ENCODE results near the gene DERA.

Gene DERA

DNA sequence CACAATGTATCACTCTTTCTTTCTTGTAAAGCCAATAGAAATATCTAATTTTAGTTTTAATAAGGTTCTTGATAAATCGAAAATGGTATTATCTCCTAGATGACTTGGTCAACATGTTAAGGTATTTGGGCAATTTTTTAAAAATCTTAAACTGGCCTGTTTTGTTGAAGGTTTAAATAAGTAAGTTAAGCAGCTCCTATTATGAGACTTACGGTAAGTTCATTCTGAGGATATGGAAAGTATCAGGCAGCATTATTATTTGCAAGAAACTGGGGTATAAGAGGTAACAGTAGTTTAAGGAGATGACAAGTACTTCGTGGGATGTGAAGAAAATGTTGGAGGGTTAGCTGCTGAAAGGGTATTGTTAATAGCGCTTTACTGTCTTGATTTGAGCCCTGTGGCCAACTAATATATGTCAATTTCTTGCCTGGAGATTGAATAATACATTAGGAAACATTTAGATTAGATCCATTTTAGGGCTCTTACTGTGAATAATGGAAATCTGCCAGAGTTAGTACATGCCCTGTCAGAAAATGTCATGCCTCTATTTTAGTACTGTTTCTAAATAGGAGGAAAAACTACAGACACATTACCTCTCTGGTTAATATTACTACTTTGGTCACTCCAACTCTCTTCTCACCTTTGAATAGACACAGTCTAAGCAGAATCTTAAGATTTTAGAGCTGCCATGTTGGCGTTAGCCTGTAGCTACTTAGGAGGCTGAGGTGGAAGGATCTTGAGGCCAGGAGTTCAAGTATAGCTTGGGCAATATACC is 23.9 kb upstream of the DERA start:
- H3K4me3 ChIP-seq (ENCODE audit: low read depth, low read length), result no peak overlapping the region
- DNase-seq (ENCODE audit: low read depth), result no peak
- TF ChIP-seq, protein P1, sequence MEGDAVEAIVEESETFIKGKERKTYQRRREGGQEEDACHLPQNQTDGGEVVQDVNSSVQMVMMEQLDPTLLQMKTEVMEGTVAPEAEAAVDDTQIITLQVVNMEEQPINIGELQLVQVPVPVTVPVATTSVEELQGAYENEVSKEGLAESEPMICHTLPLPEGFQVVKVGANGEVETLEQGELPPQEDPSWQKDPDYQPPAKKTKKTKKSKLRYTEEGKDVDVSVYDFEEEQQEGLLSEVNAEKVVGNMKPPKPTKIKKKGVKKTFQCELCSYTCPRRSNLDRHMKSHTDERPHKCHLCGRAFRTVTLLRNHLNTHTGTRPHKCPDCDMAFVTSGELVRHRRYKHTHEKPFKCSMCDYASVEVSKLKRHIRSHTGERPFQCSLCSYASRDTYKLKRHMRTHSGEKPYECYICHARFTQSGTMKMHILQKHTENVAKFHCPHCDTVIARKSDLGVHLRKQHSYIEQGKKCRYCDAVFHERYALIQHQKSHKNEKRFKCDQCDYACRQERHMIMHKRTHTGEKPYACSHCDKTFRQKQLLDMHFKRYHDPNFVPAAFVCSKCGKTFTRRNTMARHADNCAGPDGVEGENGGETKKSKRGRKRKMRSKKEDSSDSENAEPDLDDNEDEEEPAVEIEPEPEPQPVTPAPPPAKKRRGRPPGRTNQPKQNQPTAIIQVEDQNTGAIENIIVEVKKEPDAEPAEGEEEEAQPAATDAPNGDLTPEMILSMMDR (conservative IDR thresholded peaks at IDR 0.05; ENCODE audit: low read depth, low read length), result no peak

DNA sequence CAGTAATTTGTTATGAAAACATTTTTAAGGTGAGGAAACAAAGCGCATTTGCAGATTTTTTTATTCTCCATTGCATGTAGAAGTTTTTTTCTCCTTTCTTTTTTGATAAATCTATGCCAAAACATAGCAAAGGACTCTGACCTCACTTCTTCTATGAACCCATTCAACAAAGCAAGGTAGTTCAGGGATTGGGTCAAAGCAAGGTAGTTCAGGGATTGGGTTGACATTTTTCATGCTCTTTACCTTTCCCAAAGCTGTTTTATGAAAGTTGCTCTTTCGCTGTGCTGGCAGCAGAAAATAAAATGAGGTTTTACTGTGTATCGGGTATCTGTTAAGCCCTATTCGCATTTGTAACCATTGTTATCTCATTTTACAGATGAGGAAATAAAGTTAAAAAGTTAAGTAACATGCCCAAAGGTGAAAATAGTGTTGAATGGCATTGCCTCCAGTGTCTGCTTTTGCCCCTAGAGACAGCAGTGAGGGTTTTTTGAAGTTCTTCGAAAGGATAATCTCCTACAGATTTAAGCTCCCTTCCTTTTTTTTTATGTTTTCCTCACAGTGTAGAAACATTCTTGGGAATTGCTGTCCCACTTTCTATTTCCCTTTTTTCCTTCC is 18.4 kb upstream of the DERA start:
- TF ChIP-seq, protein P1 (conservative IDR thresholded peaks at IDR 0.05; ENCODE audit: low read depth, low read length), result no peak
- DNase-seq (ENCODE audit: low read depth), result no peak
- H3K4me3 ChIP-seq (ENCODE audit: low read depth, low read length), result no peak overlapping the region

DNA sequence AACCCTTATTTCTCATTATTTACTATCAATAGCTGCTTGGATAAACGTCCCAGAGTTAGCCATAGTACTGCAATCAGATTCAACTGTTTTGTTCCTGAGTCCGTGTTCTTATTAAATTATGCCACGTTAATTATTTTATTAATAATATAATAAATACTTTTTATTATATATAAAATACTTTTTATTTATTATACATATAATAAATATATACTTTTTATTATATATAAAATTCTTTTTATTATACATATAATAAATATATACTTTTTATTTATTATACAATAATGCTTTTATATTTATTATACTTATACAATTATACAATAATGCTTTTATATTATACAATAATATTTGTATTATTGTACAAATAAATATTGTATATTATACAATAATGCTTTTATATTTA is 17.9 kb upstream of the DERA start:
- TF ChIP-seq, protein P1 (conservative IDR thresholded peaks at IDR 0.05; ENCODE audit: low read depth, low read length), result no peak
- H3K4me3 ChIP-seq (ENCODE audit: low read depth, low read length), result no peak overlapping the region
- DNase-seq (ENCODE audit: low read depth), result no peak

DNA sequence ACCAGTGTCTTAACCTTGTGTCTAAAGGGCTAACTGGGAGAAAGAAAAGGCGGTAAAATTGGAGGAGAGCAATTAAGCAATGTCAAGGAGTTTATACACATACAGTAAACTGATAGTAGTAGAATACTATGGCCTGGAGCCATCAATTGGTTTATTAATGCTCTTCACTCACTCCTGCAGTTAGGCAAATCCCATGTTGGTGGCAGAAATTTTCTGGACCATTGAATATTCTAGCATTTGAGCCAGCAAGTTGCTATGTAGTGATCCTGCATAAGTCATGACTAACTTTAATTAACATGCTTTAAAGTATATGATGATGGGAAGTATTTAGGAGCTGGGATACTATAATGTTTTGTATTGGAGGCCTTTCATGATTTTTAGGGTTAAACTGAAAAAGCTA is 14.3 kb upstream of the DERA start:
- no peak overlapping the region for H3K4me3 ChIP-seq (ENCODE audit: low read depth, low read length)
- no peak for DNase-seq (ENCODE audit: low read depth)
- TF ChIP-seq, protein P1 (conservative IDR thresholded peaks at IDR 0.05; ENCODE audit: low read depth, low read length), result no peak

DNA sequence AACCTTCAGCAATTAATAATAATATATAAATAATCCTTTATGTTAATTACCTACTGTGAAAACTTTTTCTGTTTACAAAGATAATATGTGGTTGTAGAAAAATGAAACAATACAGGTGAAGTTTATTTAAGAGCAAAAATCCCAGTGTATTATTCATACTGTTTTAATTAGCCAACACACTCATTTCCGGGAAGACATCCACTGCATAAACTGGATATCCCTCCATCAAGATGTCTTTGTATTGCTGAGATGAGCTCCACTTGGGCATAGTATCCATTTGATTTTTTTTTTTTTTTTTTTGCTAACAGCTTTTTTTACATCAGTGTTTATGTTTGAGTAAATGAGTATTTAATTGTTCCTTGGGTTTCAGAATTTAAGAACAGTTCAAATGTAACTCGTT is 13.7 kb upstream of the DERA start:
- TF ChIP-seq, protein P1 (conservative IDR thresholded peaks at IDR 0.05; ENCODE audit: low read depth, low read length), result no peak
- H3K4me3 ChIP-seq (ENCODE audit: low read depth, low read length), result no peak overlapping the region
- no peak for DNase-seq (ENCODE audit: low read depth)

DNA sequence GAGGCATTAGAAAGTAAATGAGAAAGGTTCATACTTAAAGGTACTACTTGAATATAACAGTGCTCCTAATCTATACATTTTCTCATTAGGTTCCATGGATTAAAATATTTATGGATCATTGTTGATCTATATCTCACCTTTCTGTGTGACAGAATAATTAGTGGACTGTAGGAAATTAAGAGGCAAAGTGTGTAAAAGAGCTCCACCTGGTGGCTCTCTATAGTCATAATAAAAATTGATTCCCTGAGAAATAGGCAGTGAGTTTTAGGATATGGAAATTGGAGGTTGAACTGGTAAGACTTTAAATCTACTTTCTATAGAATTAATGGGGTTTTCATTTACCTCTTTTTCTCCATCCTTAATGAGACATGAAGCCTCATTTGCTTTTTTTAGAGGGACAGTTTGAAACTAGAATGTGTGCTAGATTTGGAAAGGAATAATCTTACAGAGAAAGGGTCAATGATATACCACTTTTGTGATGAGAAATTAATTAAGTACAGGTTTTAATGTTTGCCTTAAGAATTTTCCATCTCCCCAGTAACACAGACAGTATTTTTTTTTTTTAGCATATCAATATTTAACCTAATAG is 11.8 kb upstream of the DERA start:
- TF ChIP-seq, protein P1 (conservative IDR thresholded peaks at IDR 0.05; ENCODE audit: low read depth, low read length), result peak; percentile 61
- H3K4me3 ChIP-seq (ENCODE audit: low read depth, low read length), result no peak overlapping the region
- DNase-seq (ENCODE audit: low read depth), result peak; percentile 49
